K562 (cell line): Measurements from ENCODE around the gene SRCIN1. TPM values are rescaled to one million over a fixed set of nuclear protein-coding genes. Genes with fewer than 3 reads are reported as not detected.

Experiments
- ATAC-seq: fragments of 200-7000 bp; cut with Tn5 transposase; 3 replicates; pipeline ENCODE4 v1.9.1; 2020; ENCODE audit warnings: moderate library complexity
- BruUV-seq: library from RNA; stranded (reverse); fragments of 400-500 nt; replicated peaks from 2 replicates; lab custom pipeline; 2021; lab: Mats Ljungman, UMichigan
- CTCF ChIA-PET: fragments of 300-600 bp; formaldehyde crosslinking; extraction: SDS; loops from one replicate; lab custom pipeline; 2021; ENCODE audit warnings: low intra/inter-chr PET ratio; lab: Yijun Ruan, JAX
- POLR2A ChIA-PET: fragments of 300-600, 350-650 bp; sonication (Branson Sonifier 250); formaldehyde crosslinking; extraction: SDS; loops from one replicate; lab custom pipeline; 2021; ENCODE audit warnings: antibody characterized with exemption, inconsistent platforms; lab: Yijun Ruan, JAX
- DNase-seq, 4 experiments: peaks; one replicate each; pipeline versions ENCODE4 v3.0.0 to v3.0.0-alpha.2; 2011 to 2018; ENCODE audit warnings: low spot score in 3 of 4, mixed read lengths in 3 of 4; ENCODE audit errors: extremely low read depth in 1 of 4
- FAIRE-seq: peaks from 2 replicates; lab custom pipeline; 2011; peaks lifted over from hg19 to GRCh38; lab: Jason Lieb, UNC
- H2AFZ ChIP-seq: 2 replicates; pipeline ENCODE4 v1.6.0; 2011; ENCODE audit warnings: low read depth, low read length, control low read depth, inconsistent platforms
- H3K27ac ChIP-seq: fragments of 200-600 bp; 3 replicates; pipeline ENCODE4 v1.8.0; 2011; ENCODE audit warnings: low read depth, mild to moderate bottlenecking, control low read depth, inconsistent platforms, low read length, moderate library complexity, mixed read lengths; ENCODE audit errors: extremely low read depth
- H3K27me3 ChIP-seq, 2 experiments: fragments of 300-600 bp in 1 of 2; 2 replicates in 1 of 2; 3 replicates in 1 of 2; pipeline versions ENCODE4 v1.6.0 to v1.8.0; 2011; ENCODE audit warnings: inconsistent platforms in 2 of 2, low read length in 2 of 2, mild to moderate bottlenecking in 1 of 2, mixed read lengths in 1 of 2, moderate library complexity in 1 of 2; ENCODE audit not compliant: control insufficient read depth in 2 of 2, insufficient read depth in 2 of 2
- H3K36me3 ChIP-seq: fragments of 300-600 bp; 3 replicates; pipeline ENCODE4 v1.8.0; 2011; ENCODE audit warnings: mild to moderate bottlenecking, low read length, inconsistent platforms; ENCODE audit not compliant: control insufficient read depth, insufficient read depth
- H3K4me1 ChIP-seq, 2 experiments: fragments of 200-600 bp in 1 of 2; replicated peaks in 1 of 2; 2 replicates in 1 of 2; 3 replicates in 1 of 2; pipeline versions ENCODE4 v1.5.1 to v1.8.0; 2011; ENCODE audit warnings: inconsistent platforms in 2 of 2, low read length in 2 of 2, mild to moderate bottlenecking in 1 of 2, mixed read lengths in 1 of 2, moderate library complexity in 1 of 2; ENCODE audit not compliant: control insufficient read depth in 2 of 2, insufficient read depth in 2 of 2
- H3K4me2 ChIP-seq: 2 replicates; pipeline ENCODE4 v1.6.1; 2011; ENCODE audit warnings: low read length, control low read depth, inconsistent platforms, mixed read lengths; ENCODE audit not compliant: insufficient read depth
- H3K4me3 ChIP-seq: fragments of 200-600 bp; sonication (generic), shearing (Covaris generic); 2 replicates; pipeline ENCODE4 v1.5.1; 2016; ENCODE audit warnings: control low read depth, inconsistent platforms
- H3K79me2 ChIP-seq: fragments of 200-600 bp; 3 replicates; pipeline ENCODE4 v1.8.0; 2011; ENCODE audit warnings: low read length, inconsistent platforms; ENCODE audit not compliant: control insufficient read depth, insufficient read depth
- H3K9ac ChIP-seq, 2 experiments: 2 replicates each; pipeline versions ENCODE4 v1.6.0 to v1.6.1; 2011; ENCODE audit warnings: low read depth in 2 of 2, low read length in 2 of 2, control low read depth in 1 of 2, inconsistent platforms in 1 of 2, mild to moderate bottlenecking in 1 of 2, mixed read lengths in 1 of 2; ENCODE audit not compliant: insufficient read depth in 1 of 2
- H3K9me1 ChIP-seq: one replicate; pipeline ENCODE4 v1.6.0; 2011; ENCODE audit warnings: inconsistent platforms, mild to moderate bottlenecking, low read length, moderate library complexity; ENCODE audit not compliant: control insufficient read depth, insufficient read depth
- H3K9me3 ChIP-seq: replicated peaks from 2 replicates; pipeline ENCODE4 v1.5.1; 2011; ENCODE audit warnings: low read depth, low read length, inconsistent platforms; ENCODE audit not compliant: control insufficient read depth, insufficient read depth
- H4K20me1 ChIP-seq: replicated peaks from 2 replicates; pipeline ENCODE4 v1.6.1; 2011; ENCODE audit warnings: low read length, inconsistent platforms, mixed read lengths; ENCODE audit not compliant: control insufficient read depth, insufficient read depth
- ATF7 ChIP-seq: fragments of 450-650 bp; IDR thresholded peaks from 2 replicates; pipeline ENCODE4 v1.7.1; 2014; ENCODE audit warnings: mild to moderate bottlenecking, moderate library complexity
- FOXJ2 ChIP-seq: fragments of 200-800 bp; sonication (Bioruptor generic); IDR thresholded peaks from 2 replicates; pipeline ENCODE4 v1.6.1; 2016; ENCODE audit warnings: missing genetic modification characterization, missing compliant biosample characterization
- HEY1 ChIP-seq: fragments of 250-450 bp; sonication (Bioruptor Pico); IDR thresholded peaks from 2 replicates; pipeline ENCODE4 v1.5.0; 2020; ENCODE audit warnings: mild to moderate bottlenecking, moderate library complexity, borderline replicate concordance
- JUNB ChIP-seq: fragments of 450-650 bp; formaldehyde crosslinking; conservative IDR thresholded peaks from 2 replicates; pipeline ENCODE4 v1.4.0; 2020; ENCODE audit warnings: mild to moderate bottlenecking
- JUND ChIP-seq, 2 experiments: IDR thresholded peaks; 2 replicates in 1 of 2; 3 replicates in 1 of 2; pipeline ENCODE4 v1.6.1; 2011; ENCODE audit warnings: borderline replicate concordance in 2 of 2, low read depth in 2 of 2, low read length in 2 of 2, improper control_type of control experiment in 1 of 2, missing biosample characterization in 1 of 2, missing genetic modification characterization in 1 of 2, missing genetic modification reagents in 1 of 2
- KAT2B ChIP-seq: IDR thresholded peaks from one replicate; pipeline ENCODE4 v1.6.1; 2012; ENCODE audit warnings: low read depth, mild to moderate bottlenecking, control low read depth, inconsistent platforms, low read length, moderate library complexity
- KAT7 ChIP-seq: sonication (generic); formaldehyde crosslinking; IDR thresholded peaks from 2 replicates; pipeline ENCODE4 v1.8.0; 2022; ENCODE audit warnings: missing genetic modification reagents, mild to moderate bottlenecking, borderline replicate concordance
- MCM2 ChIP-seq: fragments of 450-650 bp; IDR thresholded peaks from 2 replicates; pipeline ENCODE4 v1.6.1; 2017; ENCODE audit warnings: low read depth, mild to moderate bottlenecking
- NFE2 ChIP-seq: IDR thresholded peaks from 2 replicates; pipeline ENCODE4 v1.6.1; 2014; ENCODE audit warnings: antibody characterized with exemption, low read depth
- NRF1 ChIP-seq, 2 experiments: fragments of 450-650 bp; IDR thresholded peaks in 1 of 2; conservative IDR thresholded peaks in 1 of 2; 2 replicates each; pipeline ENCODE4 v1.6.1; 2014; ENCODE audit warnings: mild to moderate bottlenecking in 2 of 2
- SMC3 ChIP-seq: conservative IDR thresholded peaks from 2 replicates; pipeline ENCODE4 v1.6.1; 2011; ENCODE audit warnings: low read depth, low read length, improper control_type of control experiment; ENCODE audit not compliant: insufficient read depth
- TAF9B ChIP-seq: fragments of 450-650 bp; IDR thresholded peaks from 2 replicates; pipeline ENCODE4 v1.6.1; 2018; ENCODE audit warnings: mild to moderate bottlenecking; ENCODE audit not compliant: partially characterized antibody
- TRIM24 ChIP-seq, 2 experiments: fragments of 450-650 bp; IDR thresholded peaks; 2 replicates each; pipeline ENCODE4 v1.6.1; 2016
- ZNF175 ChIP-seq: fragments of 200-800 bp; sonication (Bioruptor generic); IDR thresholded peaks from 2 replicates; pipeline ENCODE4 v1.6.1; 2016; ENCODE audit warnings: low read depth, mild to moderate bottlenecking, missing genetic modification characterization, missing compliant biosample characterization
- ZNF274 ChIP-seq: IDR thresholded peaks from 2 replicates; pipeline ENCODE4 v1.6.1; 2011; ENCODE audit warnings: low read depth, mild to moderate bottlenecking, low read length, moderate library complexity, borderline replicate concordance
- ZNF282 ChIP-seq: sonication (generic); formaldehyde crosslinking; IDR thresholded peaks from 2 replicates; pipeline ENCODE4 v1.8.1; 2023; ENCODE audit warnings: missing genetic modification reagents
- ZNF324 ChIP-seq: fragments of 250-450 bp; sonication (Bioruptor Pico); IDR thresholded peaks from 2 replicates; pipeline ENCODE4 v1.4.0; 2020; ENCODE audit warnings: mild to moderate bottlenecking
- ZNF764 ChIP-seq: fragments of 250-450 bp; sonication (Bioruptor Pico); IDR thresholded peaks from 2 replicates; pipeline ENCODE4 v1.4.0; 2020; ENCODE audit warnings: low read depth, mild to moderate bottlenecking, moderate library complexity
- WGBS: fragments of 100-300 bp; shearing (Covaris generic); methylation state at CpG from one replicate; pipeline ENCODE4 v1.1.6; 2016; ENCODE audit warnings: low coverage, mixed read lengths; ENCODE audit not compliant: insufficient coverage; ENCODE audit errors: missing lambda C conversion rate; 5-methylcytosine and 5-hydroxymethylcytosine counted together
- in situ Hi-C: fragments of 300-500 bp; cut with MboI; formaldehyde crosslinking; loops from 4 replicates; pipeline ENCODE4 v1.15.0; 2018; ENCODE audit warnings: inconsistent platforms, mixed read lengths
- intact Hi-C: fragments of 100-400 bp; cut with micrococcal nuclease; formaldehyde crosslinking; loops from 2 replicates; pipeline ENCODE4 v1.14.2; 2022
- polyA plus RNA-seq, 8 experiments: library from polyadenylated mRNA; depleted of rRNA in 4 of 8; stranded (reverse) in 5 of 8; unstranded in 3 of 8; fragments of >200 nt; fragmentation: Nextera tagmentation in 2 of 8; fragmentation: Illumina TruSeq in 1 of 8; extraction: Ambion mirVana in 2 of 8; extraction: Trizol in 1 of 8; gene quantifications; 2 replicates each; pipeline versions ENCODE4 v1.2.1 to v1.2.3, GENCODE V29; 2011 to 2014; ENCODE audit warnings: inconsistent platforms in 1 of 8, missing spikeins in 1 of 8
- total RNA-seq, 7 experiments: library from RNA; depleted of rRNA in 6 of 7; stranded (reverse); fragments of >200 nt in 6 of 7; fragmentation: Illumina TruSeq in 2 of 7; extraction: Trizol in 2 of 7; gene quantifications; 2 replicates each; pipeline versions ENCODE4 v1.2.1 to v1.2.3, GENCODE V29; 2011 to 2021; ENCODE audit warnings: low replicate concordance in 1 of 7
- TF ChIP-seq, protein P1 (sequence below): sonication (generic); formaldehyde crosslinking; IDR thresholded peaks from 2 replicates; pipeline ENCODE4 v1.8.0; 2022; ENCODE audit warnings: mild to moderate bottlenecking, missing genetic modification reagents

The SRCIN1 gene
- total and polyA plus RNA-seq, 9 of the 15 experiments (the other 6 are each of a cell fraction or from before 2014, with no cell fraction given), result 0.09 to 0.33 (median 0.13) TPM; not detected in 6

GRCh38 chr17:38584350-38584925 lies 21.3 kb downstream of the SRCIN1 start:
- H2AFZ ChIP-seq, result peak overlapping the region; percentile 77; the same call in 1 of the 2 replicates
- H3K9me1 ChIP-seq, result no peaks in the 10 kb centered on the region
- CTCF ChIA-PET, result interaction anchor here (0.7 to 2.2 kb wide), 6 partner anchors 26 to 161 kb away, joined by 3 to 17 read pairs (median 6); no protein-coding TSS in a partner anchor
- peaks cover 15% of the 10 kb centered on the region for H4K20me1 ChIP-seq
- no peak overlapping the region for H3K4me3 ChIP-seq
- BruUV-seq, result no TSS peak
- peak overlapping the region in 1 of 2 experiments; percentile 41; a peak in 1 of 4 replicates for H3K9ac ChIP-seq
- H3K4me1 ChIP-seq, result peaks cover 5 to 22% of the 10 kb centered on the region in 2 experiments; a peak in 4 of 5 replicates
- H3K9me3 ChIP-seq, result no peaks in the 10 kb centered on the region
- no peaks in the 10 kb centered on the region for H3K79me2 ChIP-seq
- ATAC-seq, result peak; percentile 94
- H3K36me3 ChIP-seq, result no peaks in the 10 kb centered on the region
- H3K27me3 ChIP-seq, result peaks cover 15 to 38% of the 10 kb centered on the region in 2 experiments; a peak in 4 of 5 replicates
- no peak for FAIRE-seq
- POLR2A ChIA-PET, result interaction anchor here (0.6 to 1.0 kb wide), 3 partner anchors 86 to 634 kb away, joined by 3 read pairs; no protein-coding TSS in a partner anchor
- WGBS, result 6% methylated on average over 17 of the region's 19 CpGs
- DNase-seq, result peak; percentile 71 to 86 (median 84)
- peak overlapping the region; percentile 47 for H3K4me2 ChIP-seq
- H3K27ac ChIP-seq, result no peak overlapping the region
- in situ Hi-C loops (loop anchor here (5.0 kb wide), 1 partner anchor 92 kb away; no protein-coding TSS in a partner anchor), intact Hi-C loops (loop anchor here (1.0 to 5.0 kb wide), 3 partner anchors 26 to 92 kb away; no protein-coding TSS in a partner anchor)
- TF ChIP-seq KAT2B (no peak), ZNF324 (CRISPR knock-in tag) (no peak), ZNF282 (CRISPR knock-in tag) (no peak), HEY1 (CRISPR knock-in tag) (no peak), TRIM24 (IDR thresholded peaks at IDR 0.05) (no peak), ATF7 (peak; percentile 42; the same call in 1 of the 2 replicates), ZNF764 (CRISPR knock-in tag) (no peak), ZNF274 (no peak), TAF9B (no peak), NRF1 (conservative IDR thresholded peaks at IDR 0.05 in 1 of 2, IDR thresholded peaks at IDR 0.05 in 1 of 2) (peak in 1 of 2 experiments; percentile 14; a peak in 1 of 4 replicates), ZNF175 (no peak), MCM2 (no peak), NFE2 (peak; percentile 22; the same call in 1 of the 2 replicates), JUND (IDR thresholded peaks at IDR 0.05; ENCODE audit: borderline replicate concordance, low read depth, low read length) (peak; percentile 19; the same call in 1 of the 2 replicates), JUND (tag; IDR thresholded peaks at IDR 0.05; ENCODE audit: borderline replicate concordance, low read depth, low read length) (no peak), FOXJ2 (tag) (no peak), SMC3 (peak; percentile 69), JUNB (CRISPR knock-in tag) (no peak), KAT7 (CRISPR knock-in tag) (no peak)
- TF ChIP-seq, protein P1, sequence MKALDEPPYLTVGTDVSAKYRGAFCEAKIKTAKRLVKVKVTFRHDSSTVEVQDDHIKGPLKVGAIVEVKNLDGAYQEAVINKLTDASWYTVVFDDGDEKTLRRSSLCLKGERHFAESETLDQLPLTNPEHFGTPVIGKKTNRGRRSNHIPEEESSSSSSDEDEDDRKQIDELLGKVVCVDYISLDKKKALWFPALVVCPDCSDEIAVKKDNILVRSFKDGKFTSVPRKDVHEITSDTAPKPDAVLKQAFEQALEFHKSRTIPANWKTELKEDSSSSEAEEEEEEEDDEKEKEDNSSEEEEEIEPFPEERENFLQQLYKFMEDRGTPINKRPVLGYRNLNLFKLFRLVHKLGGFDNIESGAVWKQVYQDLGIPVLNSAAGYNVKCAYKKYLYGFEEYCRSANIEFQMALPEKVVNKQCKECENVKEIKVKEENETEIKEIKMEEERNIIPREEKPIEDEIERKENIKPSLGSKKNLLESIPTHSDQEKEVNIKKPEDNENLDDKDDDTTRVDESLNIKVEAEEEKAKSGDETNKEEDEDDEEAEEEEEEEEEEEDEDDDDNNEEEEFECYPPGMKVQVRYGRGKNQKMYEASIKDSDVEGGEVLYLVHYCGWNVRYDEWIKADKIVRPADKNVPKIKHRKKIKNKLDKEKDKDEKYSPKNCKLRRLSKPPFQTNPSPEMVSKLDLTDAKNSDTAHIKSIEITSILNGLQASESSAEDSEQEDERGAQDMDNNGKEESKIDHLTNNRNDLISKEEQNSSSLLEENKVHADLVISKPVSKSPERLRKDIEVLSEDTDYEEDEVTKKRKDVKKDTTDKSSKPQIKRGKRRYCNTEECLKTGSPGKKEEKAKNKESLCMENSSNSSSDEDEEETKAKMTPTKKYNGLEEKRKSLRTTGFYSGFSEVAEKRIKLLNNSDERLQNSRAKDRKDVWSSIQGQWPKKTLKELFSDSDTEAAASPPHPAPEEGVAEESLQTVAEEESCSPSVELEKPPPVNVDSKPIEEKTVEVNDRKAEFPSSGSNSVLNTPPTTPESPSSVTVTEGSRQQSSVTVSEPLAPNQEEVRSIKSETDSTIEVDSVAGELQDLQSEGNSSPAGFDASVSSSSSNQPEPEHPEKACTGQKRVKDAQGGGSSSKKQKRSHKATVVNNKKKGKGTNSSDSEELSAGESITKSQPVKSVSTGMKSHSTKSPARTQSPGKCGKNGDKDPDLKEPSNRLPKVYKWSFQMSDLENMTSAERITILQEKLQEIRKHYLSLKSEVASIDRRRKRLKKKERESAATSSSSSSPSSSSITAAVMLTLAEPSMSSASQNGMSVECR (CRISPR knock-in tag), result no peak
